H9 (cell line): ENCODE measurements around the gene DOK5. TPM values are rescaled to one million over a fixed set of nuclear protein-coding genes. Genes with fewer than 3 reads are reported as not detected.

Source experiments
- DNase-seq: peaks from one replicate; pipeline ENCODE4 v3.0.0-alpha.2; 2017
- H2AFZ ChIP-seq: one replicate; pipeline ENCODE4 v1.6.1; 2013; ENCODE audit warnings: mild to moderate bottlenecking, low read length, control low read depth, moderate library complexity
- H2AK5ac ChIP-seq: 2 replicates; pipeline ENCODE4 v1.6.1; 2013; ENCODE audit warnings: low read length, control low read depth, mixed read lengths; ENCODE audit not compliant: insufficient read length
- H2BK120ac ChIP-seq: one replicate; pipeline ENCODE4 v1.6.1; 2013; ENCODE audit warnings: low read depth, mild to moderate bottlenecking, low read length, control low read depth, inconsistent platforms; ENCODE audit not compliant: poor library complexity, severe bottlenecking
- H2BK12ac ChIP-seq: 2 replicates; pipeline ENCODE4 v1.6.1; 2013; ENCODE audit warnings: low read length, control low read depth, mixed read lengths, low read depth; ENCODE audit not compliant: insufficient read length
- H2BK15ac ChIP-seq: 2 replicates; pipeline ENCODE4 v1.6.1; 2013; ENCODE audit warnings: low read depth, low read length, control low read depth
- H2BK20ac ChIP-seq: one replicate; pipeline ENCODE4 v1.6.1; 2013; ENCODE audit warnings: low read depth, mild to moderate bottlenecking, low read length, control low read depth, inconsistent platforms; ENCODE audit not compliant: poor library complexity, severe bottlenecking
- H2BK5ac ChIP-seq: 2 replicates; pipeline ENCODE4 v1.6.1; 2013; ENCODE audit warnings: low read length, control low read depth, mixed read lengths; ENCODE audit not compliant: insufficient read length
- H3K14ac ChIP-seq: 2 replicates; pipeline ENCODE4 v1.6.1; 2013; ENCODE audit warnings: low read length, control low read depth; ENCODE audit not compliant: insufficient read depth
- H3K18ac ChIP-seq: 2 replicates; pipeline ENCODE4 v1.6.1; 2013; ENCODE audit warnings: low read depth, mild to moderate bottlenecking, mixed read lengths, low read length, control low read depth; ENCODE audit not compliant: insufficient read length
- H3K23ac ChIP-seq: 2 replicates; pipeline ENCODE4 v1.6.1; 2013; ENCODE audit warnings: low read length, control low read depth, mixed read lengths, low read depth; ENCODE audit not compliant: insufficient read length
- H3K23me2 ChIP-seq: 2 replicates; pipeline ENCODE4 v1.6.1; 2013; ENCODE audit warnings: low read depth, mild to moderate bottlenecking, mixed read lengths, low read length, control low read depth; ENCODE audit not compliant: insufficient read length, poor library complexity, severe bottlenecking
- H3K27ac ChIP-seq: 2 replicates; pipeline ENCODE4 v1.5.1; 2013; ENCODE audit warnings: low read length, control low read depth, mixed read lengths, low read depth; ENCODE audit not compliant: insufficient read length
- H3K27me3 ChIP-seq: 2 replicates; pipeline ENCODE4 v1.6.1; 2013; ENCODE audit warnings: low read length, control low read depth, inconsistent platforms; ENCODE audit not compliant: insufficient read depth
- H3K4ac ChIP-seq: 2 replicates; pipeline ENCODE4 v1.6.1; 2013; ENCODE audit warnings: low read depth, mild to moderate bottlenecking, control low read depth, inconsistent platforms, low read length, moderate library complexity
- H3K4me1 ChIP-seq: 2 replicates; pipeline ENCODE4 v1.6.1; 2013; ENCODE audit warnings: low read length, control low read depth, inconsistent platforms; ENCODE audit not compliant: insufficient read depth
- H3K4me2 ChIP-seq: 2 replicates; pipeline ENCODE4 v1.6.1; 2013; ENCODE audit warnings: low read length, control low read depth, mixed read lengths; ENCODE audit not compliant: insufficient read length, insufficient read depth
- H3K56ac ChIP-seq: 2 replicates; pipeline ENCODE4 v1.6.1; 2013; ENCODE audit warnings: low read depth, mild to moderate bottlenecking, mixed read lengths, low read length, control low read depth; ENCODE audit not compliant: insufficient read length
- H3K79me1 ChIP-seq: 2 replicates; pipeline ENCODE4 v1.6.1; 2013; ENCODE audit warnings: low read depth, mild to moderate bottlenecking, moderate library complexity, low read length, control low read depth, inconsistent platforms; ENCODE audit not compliant: insufficient read depth, poor library complexity, severe bottlenecking
- H3K79me2 ChIP-seq: 2 replicates; pipeline ENCODE4 v1.6.1; 2013; ENCODE audit warnings: low read length, control low read depth, inconsistent platforms; ENCODE audit not compliant: insufficient read depth
- H3K9ac ChIP-seq: 2 replicates; pipeline ENCODE4 v1.6.1; 2013; ENCODE audit warnings: low read length, control low read depth, mixed read lengths; ENCODE audit not compliant: insufficient read length; ENCODE audit errors: extremely low read depth
- H3K9me3 ChIP-seq: one replicate; pipeline ENCODE4 v1.6.1; 2013; ENCODE audit warnings: low read depth, low read length, inconsistent platforms; ENCODE audit not compliant: control insufficient read depth
- H3T11ph ChIP-seq: one replicate; pipeline ENCODE4 v1.6.1; 2013; ENCODE audit warnings: mild to moderate bottlenecking, low read length, control low read depth, inconsistent platforms
- H4K20me1 ChIP-seq: one replicate; pipeline ENCODE4 v1.6.1; 2013; ENCODE audit not compliant: control insufficient read depth, insufficient read length, insufficient read depth
- H4K5ac ChIP-seq: 2 replicates; pipeline ENCODE4 v1.6.1; 2013; ENCODE audit warnings: low read depth, mild to moderate bottlenecking, mixed read lengths, low read length, control low read depth; ENCODE audit not compliant: insufficient read length
- H4K8ac ChIP-seq: replicated peaks from 2 replicates; pipeline ENCODE4 v1.6.1; 2013; ENCODE audit warnings: low read length, control low read depth, mixed read lengths, low read depth; ENCODE audit not compliant: insufficient read length
- H4K91ac ChIP-seq: 2 replicates; pipeline ENCODE4 v1.6.1; 2013; ENCODE audit warnings: low read depth, mild to moderate bottlenecking, moderate library complexity, mixed read lengths, low read length, control low read depth; ENCODE audit not compliant: insufficient read length
- H3K27ac Mint-ChIP-seq, 3 experiments: 2 replicates in 2 of 3; 3 replicates in 1 of 3; pipeline ENCODE4 v1.8.0; 2020 to 2021; ENCODE audit warnings: mixed read lengths in 3 of 3, mild to moderate bottlenecking in 1 of 3, moderate library complexity in 1 of 3
- H3K27me3 Mint-ChIP-seq: 2 replicates; pipeline ENCODE4 v1.8.0; 2021; ENCODE audit warnings: low read depth, mild to moderate bottlenecking, moderate library complexity, mixed read lengths
- H3K36me3 Mint-ChIP-seq, 3 experiments: 2 replicates in 2 of 3; 3 replicates in 1 of 3; pipeline ENCODE4 v1.8.0; 2020 to 2021; ENCODE audit warnings: low read depth in 3 of 3, mixed read lengths in 3 of 3; ENCODE audit not compliant: insufficient read depth in 1 of 3
- H3K4me1 Mint-ChIP-seq, 2 experiments: 2 replicates each; pipeline ENCODE4 v1.8.0; 2020; ENCODE audit warnings: mixed read lengths in 2 of 2
- H3K4me3 Mint-ChIP-seq, 2 experiments: 2 replicates in 1 of 2; 3 replicates in 1 of 2; pipeline ENCODE4 v1.8.0; 2020 to 2021; ENCODE audit warnings: mild to moderate bottlenecking in 2 of 2, mixed read lengths in 2 of 2, moderate library complexity in 1 of 2
- H3K9me3 Mint-ChIP-seq, 2 experiments: 2 replicates in 1 of 2; 3 replicates in 1 of 2; pipeline ENCODE4 v1.8.0; 2020; ENCODE audit warnings: mild to moderate bottlenecking in 2 of 2, mixed read lengths in 2 of 2, moderate library complexity in 1 of 2
- WGBS: extraction: QIAGEN DNeasy Blood & Tissue Kit; methylation state at CpG from one replicate; pipeline ENCODE4 v1.1.7; 2013; ENCODE audit warnings: missing lambda C conversion rate, low lambda C conversion rate, mixed read lengths; ENCODE audit not compliant: insufficient read length; ENCODE audit errors: extremely low coverage; 5-methylcytosine and 5-hydroxymethylcytosine counted together
- total RNA-seq: library from RNA; stranded (reverse); gene quantifications from 2 replicates; pipeline ENCODE4 v1.2.1, GENCODE V29; 2021
- TF ChIP-seq, protein P1 (sequence below): fragments of 200-600 bp; sonication (generic); conservative IDR thresholded peaks from 3 replicates; pipeline ENCODE4 v1.8.0; 2021; ENCODE audit warnings: antibody characterized with exemption, mild to moderate bottlenecking

Gene DOK5
- total RNA-seq, 1 experiment from 2014 or later: 4.5 TPM

DNA sequence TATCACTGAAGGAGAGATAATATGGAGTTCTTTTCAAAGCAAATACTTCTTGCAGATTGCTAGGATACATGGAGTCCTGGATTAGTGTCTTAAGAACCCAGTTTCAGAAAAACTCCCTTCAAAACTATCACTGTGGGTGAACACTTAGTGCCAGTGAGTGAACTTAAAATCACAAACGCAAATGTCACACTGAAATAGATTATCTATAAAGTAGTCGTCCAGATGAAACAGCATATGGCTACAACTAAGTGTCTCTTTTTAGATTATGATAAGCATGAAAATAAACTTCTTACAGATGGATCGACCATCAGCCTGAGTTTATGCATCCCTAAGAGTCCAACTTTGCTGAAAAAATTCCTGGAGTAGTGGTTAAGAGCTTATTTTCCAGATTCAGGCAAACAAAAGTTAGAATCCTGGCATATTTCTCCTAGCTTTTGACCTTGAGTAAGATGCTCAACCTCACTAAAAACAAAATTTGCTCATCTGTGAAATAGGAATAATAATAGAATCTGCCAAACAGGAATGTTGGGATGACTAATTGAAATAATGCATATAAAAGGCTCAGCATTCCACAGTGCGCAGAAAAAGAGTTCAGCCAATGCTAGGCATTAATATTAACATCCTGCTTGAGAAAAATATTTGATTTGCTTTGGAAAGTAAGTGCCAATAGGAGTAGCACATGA lies 70.4 kb downstream of the DOK5 start:
- no peak overlapping the region for H2BK5ac ChIP-seq
- Mint-ChIP-seq H3K4me1 (peaks cover 12 to 14% of the 10 kb centered on the region in 2 experiments), H3K9me3 (peaks cover 3 to 10% of the 10 kb centered on the region in 2 experiments; a peak in 4 of 5 replicates), H3K4me3 (no peak overlapping the region), H3K36me3 (peaks cover 4 to 10% (median 10%) of the 10 kb centered on the region in 3 experiments), H3K27me3 (no peaks in the 10 kb centered on the region), H3K27ac (no peak overlapping the region)
- no peaks in the 10 kb centered on the region for H3K23me2 ChIP-seq
- no peaks in the 10 kb centered on the region; the same call in 1 of the 2 replicates for H3K4me1 ChIP-seq
- no peak overlapping the region for H2BK120ac ChIP-seq
- no peak overlapping the region for H2BK20ac ChIP-seq
- no peak overlapping the region for H3K23ac ChIP-seq
- WGBS: no CpG with 5 or more reads among the region's 4 CpGs
- no peak overlapping the region for H4K8ac ChIP-seq
- H2AFZ ChIP-seq: no peak overlapping the region
- no peak overlapping the region for H3K4me2 ChIP-seq
- no peak overlapping the region for H3K14ac ChIP-seq
- no peak overlapping the region for H3K27ac ChIP-seq
- H4K5ac ChIP-seq: no peak overlapping the region
- no peak overlapping the region for H3K56ac ChIP-seq
- H3K9ac ChIP-seq: no peak overlapping the region
- H3K9me3 ChIP-seq: no peaks in the 10 kb centered on the region
- H3K79me2 ChIP-seq: no peaks in the 10 kb centered on the region
- H2BK15ac ChIP-seq: no peak overlapping the region
- H2BK12ac ChIP-seq: no peak overlapping the region
- H2AK5ac ChIP-seq: no peak overlapping the region
- H3K4ac ChIP-seq: no peak overlapping the region
- no peak overlapping the region for H3K18ac ChIP-seq
- H4K20me1 ChIP-seq: no peaks in the 10 kb centered on the region
- H3T11ph ChIP-seq: no peak overlapping the region
- no peaks in the 10 kb centered on the region for H3K27me3 ChIP-seq
- no peak overlapping the region for H4K91ac ChIP-seq
- no peak for DNase-seq
- TF ChIP-seq, protein P1, sequence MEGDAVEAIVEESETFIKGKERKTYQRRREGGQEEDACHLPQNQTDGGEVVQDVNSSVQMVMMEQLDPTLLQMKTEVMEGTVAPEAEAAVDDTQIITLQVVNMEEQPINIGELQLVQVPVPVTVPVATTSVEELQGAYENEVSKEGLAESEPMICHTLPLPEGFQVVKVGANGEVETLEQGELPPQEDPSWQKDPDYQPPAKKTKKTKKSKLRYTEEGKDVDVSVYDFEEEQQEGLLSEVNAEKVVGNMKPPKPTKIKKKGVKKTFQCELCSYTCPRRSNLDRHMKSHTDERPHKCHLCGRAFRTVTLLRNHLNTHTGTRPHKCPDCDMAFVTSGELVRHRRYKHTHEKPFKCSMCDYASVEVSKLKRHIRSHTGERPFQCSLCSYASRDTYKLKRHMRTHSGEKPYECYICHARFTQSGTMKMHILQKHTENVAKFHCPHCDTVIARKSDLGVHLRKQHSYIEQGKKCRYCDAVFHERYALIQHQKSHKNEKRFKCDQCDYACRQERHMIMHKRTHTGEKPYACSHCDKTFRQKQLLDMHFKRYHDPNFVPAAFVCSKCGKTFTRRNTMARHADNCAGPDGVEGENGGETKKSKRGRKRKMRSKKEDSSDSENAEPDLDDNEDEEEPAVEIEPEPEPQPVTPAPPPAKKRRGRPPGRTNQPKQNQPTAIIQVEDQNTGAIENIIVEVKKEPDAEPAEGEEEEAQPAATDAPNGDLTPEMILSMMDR: no peak
- no peaks in the 10 kb centered on the region for H3K79me1 ChIP-seq
